AG04449 (cell line): ENCODE measurements around the gene IWS1.

Experiments
- CTCF ChIA-PET: fragments of 350-600 bp; formaldehyde crosslinking; extraction: SDS; loops from one replicate; lab custom pipeline; 2021; ENCODE audit warnings: antibody characterized with exemption; lab: Yijun Ruan, JAX
- POLR2A ChIA-PET: fragments of 400-600, 350-600 bp; formaldehyde crosslinking; extraction: SDS; loops from one replicate; lab custom pipeline; 2020; ENCODE audit warnings: antibody characterized with exemption, inconsistent platforms; lab: Yijun Ruan, JAX
- DNase-seq: peaks from one replicate; pipeline ENCODE4 v3.0.0-alpha.2; 2010; ENCODE audit warnings: low read depth, low spot score
- H3K4me3 ChIP-seq: 2 replicates; pipeline ENCODE4 v1.5.1; 2011; ENCODE audit warnings: low read depth, mild to moderate bottlenecking, control low read depth, low read length
- CTCF ChIP-seq: IDR thresholded peaks from one replicate; pipeline ENCODE4 v1.5.1; 2011; ENCODE audit warnings: mild to moderate bottlenecking, moderate library complexity, low read length, control low read depth, inconsistent platforms; ENCODE audit not compliant: insufficient read depth; ENCODE audit errors: missing control alignments

IWS1 gene

GRCh38 chr2:127566576-127566975 lies 40.3 kb upstream of the IWS1 start:
- no peak for TF ChIP-seq CTCF
- ChIA-PET CTCF (interaction anchor here (1.3 kb wide), 1 partner anchor 25 kb away, joined by 3 read pairs; no protein-coding TSS in a partner anchor), POLR2A (no interaction called here)
- no peak overlapping the region for H3K4me3 ChIP-seq
- no peak for DNase-seq

- CTCF ChIA-PET = no interaction called here
- no peak overlapping the region for H3K4me3 ChIP-seq
- no peak for TF ChIP-seq CTCF
- DNase-seq = no peak
- POLR2A ChIA-PET = no interaction called here
Observed at GRCh38 chr2:127566139-127566417, 39.8 kb upstream of the IWS1 start.

GRCh38 chr2:127565261-127566138 lies 39.2 kb upstream of the IWS1 start:
- ChIA-PET POLR2A (no interaction called here), CTCF (no interaction called here)
- H3K4me3 ChIP-seq = no peak overlapping the region
- DNase-seq = no peak
- TF ChIP-seq CTCF = no peak

GRCh38 chr2:127564429-127565260 lies 38.4 kb upstream of the IWS1 start:
- DNase-seq = no peak
- CTCF ChIA-PET = no interaction called here
- POLR2A ChIA-PET = no interaction called here
- no peak for TF ChIP-seq CTCF
- no peak overlapping the region for H3K4me3 ChIP-seq

- DNase-seq = no peak
- POLR2A ChIA-PET = no interaction called here
- CTCF ChIA-PET = no interaction called here
- no peak overlapping the region for H3K4me3 ChIP-seq
- TF ChIP-seq CTCF = no peak
Observed at GRCh38 chr2:127563458-127564428, 37.5 kb upstream of the IWS1 start.
